Skin of body (tissue), 2 donors: ENCODE data around the gene ARHGAP26. TPM values are rescaled to one million over a fixed set of nuclear protein-coding genes. Genes with fewer than 3 reads are reported as not detected.
"Not testable (repeated sequence)": the region's sequence is repeated elsewhere in the genome, so short reads cannot be mapped to it uniquely, and the experiment has no call there.

Experiments used
- DNase-seq: peaks from one replicate; lab custom pipeline; 2025; lab: John Stamatoyannopoulos, UW
- total RNA-seq: library from RNA; depleted of rRNA; stranded (reverse); fragments of >200 nt; gene quantifications from one replicate; pipeline ENCODE4 v1.2.3, GENCODE V29; 2014

ARHGAP26 gene
- total RNA-seq, 1 donor from 2014 or later, result 40.6 TPM

- DNase-seq, result no peak
Measured at GRCh38 chr5:143078971-143079370, 308.8 kb downstream of the ARHGAP26 start.

- DNase-seq, result no peak
Measured at GRCh38 chr5:143080407-143080806, 310.2 kb downstream of the ARHGAP26 start.

- no peak for DNase-seq
Measured at GRCh38 chr5:143080982-143081381, 310.8 kb downstream of the ARHGAP26 start.

GRCh38 chr5:143083006-143083405 lies 312.8 kb downstream of the ARHGAP26 start:
- no peak for DNase-seq

GRCh38 chr5:143084407-143084806 lies 314.2 kb downstream of the ARHGAP26 start:
- no peak for DNase-seq

- peak; percentile 48 for DNase-seq
Measured at GRCh38 chr5:143085319-143085917, 315.2 kb downstream of the ARHGAP26 start.

GRCh38 chr5:143086546-143086907 lies 316.4 kb downstream of the ARHGAP26 start:
- DNase-seq, result no peak

GRCh38 chr5:143086908-143087637 lies 316.9 kb downstream of the ARHGAP26 start:
- DNase-seq, result no peak

- DNase-seq, result not testable (repeated sequence)
Measured at GRCh38 chr5:143088702-143089101, 318.5 kb downstream of the ARHGAP26 start.

- DNase-seq, result not testable (repeated sequence)
Measured at GRCh38 chr5:143090044-143090443, 319.9 kb downstream of the ARHGAP26 start.

GRCh38 chr5:143092711-143093451 lies 322.7 kb downstream of the ARHGAP26 start:
- not testable (repeated sequence) for DNase-seq

GRCh38 chr5:143093452-143094086 lies 323.4 kb downstream of the ARHGAP26 start:
- no peak for DNase-seq

- DNase-seq, result no peak
Measured at GRCh38 chr5:143094087-143094521, 323.9 kb downstream of the ARHGAP26 start.

- not testable (repeated sequence) for DNase-seq
Measured at GRCh38 chr5:143094608-143095007, 324.4 kb downstream of the ARHGAP26 start.

GRCh38 chr5:143101121-143101520 lies 330.9 kb downstream of the ARHGAP26 start:
- DNase-seq, result no peak

GRCh38 chr5:143101725-143102386 lies 331.7 kb downstream of the ARHGAP26 start:
- DNase-seq, result no peak

- no peak for DNase-seq
Measured at GRCh38 chr5:143102411-143102810, 332.2 kb downstream of the ARHGAP26 start.

GRCh38 chr5:143105216-143105905 lies 335.2 kb downstream of the ARHGAP26 start:
- DNase-seq, result no peak

GRCh38 chr5:143106174-143106573 lies 336.0 kb downstream of the ARHGAP26 start:
- DNase-seq, result peak; percentile 71

- no peak for DNase-seq
Measured at GRCh38 chr5:143108498-143109128, 338.4 kb downstream of the ARHGAP26 start.
